Breast epithelium (tissue), 3 donors: Measurements from ENCODE around the gene HNF4A.

Source experiments
- POLR2A ChIP-seq: fragments of 450-650 bp; IDR thresholded peaks from one replicate; pipeline ENCODE4 v1.6.1; 2016; ENCODE audit warnings: antibody characterized with exemption, mild to moderate bottlenecking, moderate library complexity
- POLR2AphosphoS5 ChIP-seq, 3 donors: sonication (generic); formaldehyde crosslinking; IDR thresholded peaks; one replicate each; pipeline ENCODE4 v1.6.1; 2017; ENCODE audit warnings: antibody characterized with exemption in 3 of 3
- TF ChIP-seq, protein P1 (sequence below), 3 donors: fragments of 450-650 bp; IDR thresholded peaks; one replicate each; pipeline ENCODE4 v1.5.1; 2016 to 2017; ENCODE audit warnings: antibody characterized with exemption in 3 of 3, mild to moderate bottlenecking in 3 of 3, moderate library complexity in 3 of 3

DNA sequence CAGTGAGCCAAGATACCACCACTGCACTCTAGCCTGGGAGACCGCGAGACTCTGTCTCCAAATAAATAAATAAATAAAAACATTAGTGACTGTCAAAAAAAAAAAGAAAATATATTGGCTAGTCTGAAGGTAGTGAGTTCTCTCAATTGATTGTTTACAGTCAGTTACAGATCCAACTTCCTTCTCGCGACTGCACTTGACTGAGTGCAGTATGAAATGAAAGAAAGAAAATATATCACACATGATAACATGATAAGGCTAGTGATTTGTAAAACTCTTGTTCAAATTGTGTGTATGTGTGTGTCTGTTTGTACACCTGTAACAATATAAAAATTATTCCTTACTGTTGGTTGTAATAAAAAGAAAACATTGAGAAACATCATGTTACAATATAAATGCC, 10.8 kb upstream of the HNF4A start:
- TF ChIP-seq, protein P1, sequence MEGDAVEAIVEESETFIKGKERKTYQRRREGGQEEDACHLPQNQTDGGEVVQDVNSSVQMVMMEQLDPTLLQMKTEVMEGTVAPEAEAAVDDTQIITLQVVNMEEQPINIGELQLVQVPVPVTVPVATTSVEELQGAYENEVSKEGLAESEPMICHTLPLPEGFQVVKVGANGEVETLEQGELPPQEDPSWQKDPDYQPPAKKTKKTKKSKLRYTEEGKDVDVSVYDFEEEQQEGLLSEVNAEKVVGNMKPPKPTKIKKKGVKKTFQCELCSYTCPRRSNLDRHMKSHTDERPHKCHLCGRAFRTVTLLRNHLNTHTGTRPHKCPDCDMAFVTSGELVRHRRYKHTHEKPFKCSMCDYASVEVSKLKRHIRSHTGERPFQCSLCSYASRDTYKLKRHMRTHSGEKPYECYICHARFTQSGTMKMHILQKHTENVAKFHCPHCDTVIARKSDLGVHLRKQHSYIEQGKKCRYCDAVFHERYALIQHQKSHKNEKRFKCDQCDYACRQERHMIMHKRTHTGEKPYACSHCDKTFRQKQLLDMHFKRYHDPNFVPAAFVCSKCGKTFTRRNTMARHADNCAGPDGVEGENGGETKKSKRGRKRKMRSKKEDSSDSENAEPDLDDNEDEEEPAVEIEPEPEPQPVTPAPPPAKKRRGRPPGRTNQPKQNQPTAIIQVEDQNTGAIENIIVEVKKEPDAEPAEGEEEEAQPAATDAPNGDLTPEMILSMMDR (IDR thresholded peaks at IDR 0.05): no peak
- TF ChIP-seq POLR2A: no peak
- TF ChIP-seq POLR2AphosphoS5 (IDR thresholded peaks at IDR 0.05): no peak
